HG03108 (cell line): ENCODE results near the gene TGFA.

Source experiments
- ATAC-seq: cut with Tn5 transposase; IDR thresholded peaks from one replicate; pipeline ENCODE4 v1.9.1; 2021; ENCODE audit warnings: moderate library complexity; ENCODE audit not compliant: unreplicated experiment

Gene TGFA

GRCh38 chr2:70525032-70525431, 28.6 kb downstream of the TGFA start:
- no peak for ATAC-seq

DNA sequence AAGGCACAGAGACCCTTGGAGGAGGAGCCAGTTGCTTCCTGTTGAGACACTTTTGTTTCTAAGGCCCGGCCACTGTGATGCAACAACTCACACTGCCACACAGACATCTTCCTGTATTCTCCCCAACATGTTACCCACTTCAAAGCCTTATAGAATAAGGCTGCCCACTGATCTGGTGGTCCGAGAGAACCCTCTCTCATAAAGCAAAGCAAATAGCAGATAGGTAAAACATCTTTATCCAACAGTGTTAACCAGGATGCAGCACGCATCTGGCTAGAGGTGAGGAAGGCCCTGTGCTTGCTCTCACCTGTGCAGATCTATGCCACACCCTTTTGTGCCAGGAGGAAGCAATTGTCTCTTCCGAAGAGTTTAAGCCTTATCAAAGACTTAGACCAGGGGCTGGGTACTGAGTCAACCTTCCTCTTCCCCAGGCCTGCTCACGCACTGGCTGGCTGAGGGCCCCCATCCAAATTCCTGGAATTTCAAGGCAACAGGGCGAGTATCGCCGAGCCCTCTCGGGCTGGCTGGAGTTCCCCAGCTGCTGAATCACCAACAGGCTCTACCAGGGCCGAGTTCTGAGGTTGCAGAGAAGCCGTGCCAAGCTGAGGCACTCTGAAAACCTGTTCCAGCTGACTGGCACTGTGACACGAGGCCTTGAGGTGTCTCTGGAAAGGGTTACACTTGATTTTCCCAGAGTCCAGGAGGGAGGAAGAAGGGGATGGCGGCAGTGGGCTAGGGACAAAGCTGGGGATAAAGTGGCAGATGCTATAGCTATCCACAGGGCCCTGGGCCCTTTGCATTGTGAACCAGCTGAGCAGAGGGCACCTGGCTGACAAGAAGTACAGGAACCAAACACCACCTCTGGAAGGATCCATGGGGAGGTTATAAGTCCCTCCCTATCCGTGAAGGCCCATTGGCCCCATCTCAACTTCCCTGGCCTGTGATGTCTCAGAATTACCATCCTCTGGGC, 29.3 kb downstream of the TGFA start:
- no peak for ATAC-seq

GRCh38 chr2:70523672-70523995, 30.0 kb downstream of the TGFA start:
- ATAC-seq, result no peak

GRCh38 chr2:70522627-70523026, 31.0 kb downstream of the TGFA start:
- ATAC-seq, result no peak

DNA sequence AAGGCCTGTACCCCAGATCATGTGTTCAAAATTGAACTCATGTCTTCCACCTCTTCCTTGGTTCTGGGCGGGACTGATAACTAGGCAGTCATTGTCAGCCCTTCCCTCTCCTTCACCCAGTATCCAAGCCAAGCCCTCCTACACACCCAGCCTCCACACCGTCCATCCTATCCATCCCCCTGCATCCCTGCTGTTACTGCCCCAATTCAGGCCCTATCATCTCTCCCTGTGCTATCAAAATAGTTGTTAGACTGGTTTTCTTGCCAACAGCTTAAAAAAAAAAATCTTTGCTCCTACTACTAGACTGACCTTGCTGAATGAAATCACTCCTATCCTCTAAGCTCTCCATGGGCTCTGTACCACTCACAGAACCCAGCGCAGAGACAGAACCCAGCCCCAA, 32.8 kb downstream of the TGFA start:
- no peak for ATAC-seq

DNA sequence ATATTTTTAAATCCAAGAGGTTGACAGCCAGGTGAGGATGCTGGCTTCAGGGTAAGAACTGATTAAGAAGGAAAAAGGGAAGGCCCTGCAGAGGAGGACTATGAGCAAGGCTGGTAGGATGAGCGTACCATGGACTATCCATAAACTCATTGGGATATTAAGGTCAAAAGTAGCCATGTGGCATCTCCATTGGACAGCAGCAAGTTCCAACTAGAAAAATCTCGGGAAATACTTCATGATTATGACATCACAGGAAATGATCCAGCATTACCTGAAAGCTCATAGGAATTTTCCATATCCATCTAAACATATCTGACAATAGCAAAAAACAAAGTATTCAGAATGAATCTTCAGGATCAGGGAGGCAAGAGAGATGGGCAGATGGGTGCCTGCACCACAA, 34.2 kb downstream of the TGFA start:
- ATAC-seq, result no peak

- ATAC-seq, result no peak
These were observed 35.1 kb downstream of the TGFA start for GRCh38 chr2:70518557-70518956.

DNA sequence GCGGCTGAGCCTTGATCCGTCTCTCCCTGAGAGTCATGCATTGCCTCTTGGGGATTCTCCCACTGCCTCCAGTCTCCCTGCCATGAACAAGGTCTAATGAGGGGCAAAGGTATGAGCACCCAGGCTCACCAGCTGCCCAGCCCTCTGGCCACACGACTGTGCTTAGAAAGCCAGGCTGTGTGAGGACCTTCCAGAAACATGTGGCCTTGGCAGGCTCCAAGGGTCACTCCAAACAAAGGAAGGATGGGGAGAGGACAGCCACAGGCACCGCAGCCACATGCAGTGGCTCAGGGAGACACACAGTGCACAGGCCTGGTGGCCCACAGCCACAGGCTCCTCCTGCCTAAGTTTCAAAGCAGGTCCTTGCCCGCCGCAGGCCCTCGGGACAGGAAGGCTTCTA, 35.8 kb downstream of the TGFA start:
- no peak for ATAC-seq

DNA sequence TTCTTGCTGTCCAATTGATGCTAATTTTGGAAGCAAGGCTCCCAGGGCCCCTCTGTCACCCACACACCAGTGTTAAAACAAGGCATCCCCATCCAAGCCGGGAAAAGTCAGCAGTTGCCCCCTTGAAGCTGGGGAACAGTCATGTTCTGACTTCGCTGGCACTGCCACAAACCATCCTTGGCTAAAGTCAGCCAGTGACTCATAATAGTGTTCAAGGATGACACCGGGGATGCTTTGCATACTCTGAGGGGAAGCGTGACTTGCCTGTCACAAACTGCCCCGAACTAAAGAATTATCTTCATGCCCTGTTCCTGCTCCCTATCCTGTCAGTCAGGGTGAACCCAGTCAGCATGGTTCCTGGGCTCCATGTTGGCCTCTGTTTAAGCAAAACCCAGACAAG, 37.0 kb downstream of the TGFA start:
- ATAC-seq, result peak; percentile 95

DNA sequence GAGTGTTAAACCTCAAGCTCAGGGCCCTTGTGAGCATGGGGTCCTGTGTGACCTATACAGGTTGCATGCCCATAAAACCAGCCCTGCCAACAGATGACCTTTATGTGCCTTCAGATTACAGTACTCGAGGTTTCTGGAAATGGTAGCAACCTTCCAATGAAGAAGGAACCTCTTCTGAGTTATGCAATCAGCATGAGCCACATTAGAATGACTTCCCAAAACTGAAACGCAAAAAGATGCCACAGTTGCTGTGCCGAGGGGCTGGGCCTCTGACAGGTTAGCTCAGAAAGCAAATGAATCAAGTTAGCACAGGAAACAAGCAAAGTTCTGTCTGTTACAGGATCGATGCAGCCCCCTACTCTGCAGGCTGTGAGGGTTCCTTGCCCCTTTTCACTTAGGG, 37.7 kb downstream of the TGFA start:
- no peak for ATAC-seq

DNA sequence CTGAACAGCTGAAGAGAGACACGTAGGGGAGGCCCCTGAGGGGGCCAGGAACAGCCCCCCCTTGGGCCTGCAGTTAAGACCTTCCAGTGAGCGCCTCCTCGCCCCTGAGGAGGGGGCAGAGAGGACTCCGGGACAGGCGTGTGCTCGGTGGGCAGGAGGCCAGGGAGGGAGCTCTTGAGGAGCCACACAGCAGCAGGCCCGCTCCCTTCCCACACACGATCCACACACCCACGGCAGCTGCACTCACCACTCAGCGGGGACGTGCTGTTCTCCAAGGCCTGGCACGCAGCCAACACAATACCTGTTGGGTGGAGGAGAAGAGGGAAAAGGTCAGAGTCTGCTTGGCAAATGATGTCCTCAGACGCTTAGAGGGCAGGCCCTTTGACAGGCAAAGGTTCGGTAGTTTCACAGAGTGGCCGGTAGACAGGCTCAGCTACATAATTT, 39.0 kb downstream of the TGFA start:
- ATAC-seq, result no peak

DNA sequence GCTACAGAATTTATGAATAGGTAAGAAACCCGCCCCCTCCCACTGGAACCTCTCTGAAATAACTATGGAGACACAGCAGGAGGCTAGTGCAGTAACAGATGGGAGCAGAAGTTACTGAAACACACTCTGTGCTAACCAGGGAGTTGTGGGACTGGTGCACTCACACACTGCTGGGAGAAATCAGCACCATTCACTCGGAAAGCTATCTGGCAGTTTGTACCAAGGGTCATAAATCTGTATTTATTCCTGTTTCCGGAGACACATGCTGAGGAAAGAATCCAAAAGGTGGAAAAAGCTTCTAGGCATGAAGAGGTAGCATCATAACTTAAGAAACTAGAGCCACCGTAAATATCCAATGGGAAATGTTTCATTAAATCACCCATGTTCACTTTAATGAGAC, 39.9 kb downstream of the TGFA start:
- no peak for ATAC-seq

- ATAC-seq, result no peak
These were observed 41.5 kb downstream of the TGFA start for GRCh38 chr2:70511971-70512729.

GRCh38 chr2:70510313-70510712, 43.3 kb downstream of the TGFA start:
- ATAC-seq, result no peak

- ATAC-seq, result no peak
These were observed 44.1 kb downstream of the TGFA start for GRCh38 chr2:70509565-70509964.

GRCh38 chr2:70508711-70509462, 44.7 kb downstream of the TGFA start:
- ATAC-seq, result no peak

DNA sequence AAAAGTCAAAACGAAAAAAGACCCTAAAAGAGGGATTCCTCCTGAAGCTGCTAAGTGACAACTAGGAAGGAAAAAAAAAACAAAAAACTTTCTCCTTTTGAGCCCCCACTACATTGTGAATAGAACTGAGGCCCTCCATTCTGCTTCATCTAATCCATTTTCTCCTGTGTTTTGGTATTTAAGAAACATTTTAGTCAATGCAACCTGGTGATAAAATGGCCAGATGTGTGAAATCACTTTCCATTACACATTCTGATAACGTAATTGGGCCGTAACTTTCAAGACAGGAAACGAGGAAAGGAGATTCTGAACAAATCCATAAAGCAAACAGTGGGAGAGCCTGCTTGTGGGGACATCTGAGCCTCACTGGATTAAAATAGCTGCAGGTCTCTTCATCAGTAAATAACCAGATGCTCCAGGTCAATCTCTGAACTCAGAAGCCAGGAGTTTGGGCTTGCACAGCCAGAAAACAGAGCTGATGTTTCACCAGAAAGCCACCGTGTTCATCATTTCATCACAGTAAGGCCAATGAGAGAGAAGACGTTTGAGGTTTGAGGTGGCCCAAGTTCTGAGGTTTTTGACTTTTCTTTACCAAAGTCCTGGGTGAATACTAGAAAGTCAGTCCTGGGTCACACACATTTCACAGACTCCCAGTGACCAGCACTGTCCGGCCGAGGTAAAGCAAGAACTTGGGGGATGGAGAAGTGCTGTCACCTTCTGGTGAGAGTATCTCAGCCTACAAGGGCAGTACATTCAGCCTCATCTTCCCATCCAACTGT, 47.8 kb downstream of the TGFA start:
- no peak for ATAC-seq

DNA sequence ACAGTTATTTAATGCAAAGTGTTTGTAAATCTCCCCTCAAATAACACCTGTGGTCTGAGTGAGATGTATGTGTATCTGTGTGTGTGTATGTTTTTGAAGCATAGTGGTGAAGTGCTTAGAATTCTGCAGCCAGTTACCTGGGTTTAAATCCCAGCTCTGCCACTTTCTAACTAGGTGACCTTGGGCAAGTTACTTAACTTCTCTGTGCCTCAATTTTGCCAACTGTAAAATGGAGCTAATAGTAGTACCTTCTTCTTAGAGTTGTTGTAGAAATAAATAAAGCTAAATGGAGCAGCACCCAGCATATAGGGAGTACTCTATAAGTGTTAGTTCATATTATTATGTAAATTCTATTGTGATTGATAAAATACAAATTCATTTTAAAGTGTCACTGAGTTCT, 48.9 kb downstream of the TGFA start:
- no peak for ATAC-seq

- ATAC-seq, result no peak
These were observed 49.7 kb downstream of the TGFA start for GRCh38 chr2:70503896-70504295.

GRCh38 chr2:70501728-70502127, 51.9 kb downstream of the TGFA start:
- ATAC-seq, result no peak

DNA sequence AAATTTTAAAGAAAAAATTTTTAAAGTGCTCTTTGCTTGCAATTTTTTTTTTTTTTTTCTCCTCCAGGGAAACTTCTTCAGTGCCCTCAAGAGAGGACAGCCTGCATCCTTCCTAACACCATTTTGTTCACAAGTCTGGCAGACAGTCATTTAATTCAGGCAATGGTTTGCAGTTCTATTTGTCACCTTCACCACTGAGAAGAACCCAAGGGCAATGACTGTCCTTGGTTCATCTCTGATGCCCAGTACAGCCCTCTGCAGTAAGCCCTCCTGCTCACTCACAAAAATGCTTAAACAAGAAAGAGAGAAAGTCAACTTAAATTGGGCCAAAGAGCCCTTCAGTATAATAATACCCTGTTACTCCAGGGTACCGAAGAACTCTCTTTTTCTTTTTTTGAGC, 52.4 kb downstream of the TGFA start:
- ATAC-seq, result no peak
